KMS-11 (cell line): ENCODE data around the gene WNT7A.

Source experiments
- H2AFZ ChIP-seq: fragments of 200-600 bp; sonication (generic); 2 replicates; pipeline ENCODE4 v1.6.1; 2016; ENCODE audit warnings: antibody characterized with exemption, mixed run types, low read depth
- H3K27ac ChIP-seq: fragments of 200-600 bp; sonication (generic); 2 replicates; pipeline ENCODE4 v1.6.1; 2016; ENCODE audit warnings: mild to moderate bottlenecking, mixed run types
- H3K27me3 ChIP-seq: fragments of 200-600 bp; sonication (generic); 2 replicates; pipeline ENCODE4 v1.6.1; 2017; ENCODE audit warnings: mild to moderate bottlenecking, low read depth, mixed run types, moderate library complexity; ENCODE audit not compliant: insufficient read depth
- H3K36me3 ChIP-seq: fragments of 200-600 bp; sonication (generic); 2 replicates; pipeline ENCODE4 v1.6.1; 2017; ENCODE audit warnings: mild to moderate bottlenecking, mixed run types; ENCODE audit not compliant: insufficient read depth
- H3K4me1 ChIP-seq: fragments of 200-600 bp; sonication (generic); 2 replicates; pipeline ENCODE4 v1.6.1; 2016; ENCODE audit warnings: mild to moderate bottlenecking, low read depth, mixed run types; ENCODE audit not compliant: poor library complexity, severe bottlenecking
- H3K4me2 ChIP-seq: fragments of 200-600 bp; sonication (generic); 2 replicates; pipeline ENCODE4 v1.7.0; 2016; ENCODE audit warnings: mild to moderate bottlenecking, mixed run types
- H3K4me3 ChIP-seq: fragments of 200-600 bp; sonication (generic); IDR thresholded peaks from 2 replicates; pipeline ENCODE4 v1.6.1; 2017; ENCODE audit warnings: low read depth, low read length, mixed read lengths; ENCODE audit not compliant: insufficient read depth
- H3K79me2 ChIP-seq: fragments of 200-600 bp; sonication (generic); 2 replicates; pipeline ENCODE4 v1.6.1; 2016; ENCODE audit warnings: low read depth, mixed run types; ENCODE audit not compliant: insufficient read depth
- H3K9ac ChIP-seq: fragments of 200-600 bp; sonication (generic); 2 replicates; pipeline ENCODE4 v1.6.1; 2016; ENCODE audit warnings: mild to moderate bottlenecking, mixed run types
- H4K20me1 ChIP-seq: fragments of 200-600 bp; sonication (generic); 2 replicates; pipeline ENCODE4 v1.6.1; 2016; ENCODE audit warnings: mild to moderate bottlenecking, mixed run types; ENCODE audit not compliant: insufficient read depth
- TF ChIP-seq, protein P1 (sequence below): fragments of 200-600 bp; sonication (generic); conservative IDR thresholded peaks from 2 replicates; pipeline ENCODE4 v1.6.1; 2017; ENCODE audit warnings: low read depth, mild to moderate bottlenecking, antibody characterized with exemption, low read length, moderate library complexity, mixed read lengths

WNT7A gene

DNA sequence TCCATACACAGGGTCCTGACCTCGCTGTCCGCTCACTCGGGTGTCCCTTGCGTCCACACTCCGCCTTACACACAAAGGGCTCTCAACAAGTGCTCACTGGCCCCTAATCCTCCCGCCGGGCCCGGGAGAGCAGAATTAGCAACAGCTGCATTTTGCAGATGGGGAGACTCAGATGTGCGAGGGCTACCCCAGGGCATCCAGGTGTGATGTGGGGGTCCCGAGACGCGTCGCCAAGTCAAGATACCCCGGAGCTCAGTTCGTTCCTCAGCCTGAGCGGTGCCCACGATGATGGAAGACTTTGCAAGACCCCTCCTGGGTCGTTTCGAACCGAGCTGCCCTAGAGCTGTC, 14.9 kb upstream of the WNT7A start:
- no peak overlapping the region for H3K9ac ChIP-seq
- no peak overlapping the region for H3K27ac ChIP-seq
- no peaks in the 10 kb centered on the region for H3K27me3 ChIP-seq
- TF ChIP-seq, protein P1, sequence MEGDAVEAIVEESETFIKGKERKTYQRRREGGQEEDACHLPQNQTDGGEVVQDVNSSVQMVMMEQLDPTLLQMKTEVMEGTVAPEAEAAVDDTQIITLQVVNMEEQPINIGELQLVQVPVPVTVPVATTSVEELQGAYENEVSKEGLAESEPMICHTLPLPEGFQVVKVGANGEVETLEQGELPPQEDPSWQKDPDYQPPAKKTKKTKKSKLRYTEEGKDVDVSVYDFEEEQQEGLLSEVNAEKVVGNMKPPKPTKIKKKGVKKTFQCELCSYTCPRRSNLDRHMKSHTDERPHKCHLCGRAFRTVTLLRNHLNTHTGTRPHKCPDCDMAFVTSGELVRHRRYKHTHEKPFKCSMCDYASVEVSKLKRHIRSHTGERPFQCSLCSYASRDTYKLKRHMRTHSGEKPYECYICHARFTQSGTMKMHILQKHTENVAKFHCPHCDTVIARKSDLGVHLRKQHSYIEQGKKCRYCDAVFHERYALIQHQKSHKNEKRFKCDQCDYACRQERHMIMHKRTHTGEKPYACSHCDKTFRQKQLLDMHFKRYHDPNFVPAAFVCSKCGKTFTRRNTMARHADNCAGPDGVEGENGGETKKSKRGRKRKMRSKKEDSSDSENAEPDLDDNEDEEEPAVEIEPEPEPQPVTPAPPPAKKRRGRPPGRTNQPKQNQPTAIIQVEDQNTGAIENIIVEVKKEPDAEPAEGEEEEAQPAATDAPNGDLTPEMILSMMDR, result no peak
- no peak overlapping the region for H3K4me3 ChIP-seq
- H2AFZ ChIP-seq, result no peak overlapping the region
- H4K20me1 ChIP-seq, result no peaks in the 10 kb centered on the region
- H3K79me2 ChIP-seq, result no peaks in the 10 kb centered on the region
- H3K36me3 ChIP-seq, result no peaks in the 10 kb centered on the region
- no peak overlapping the region for H3K4me2 ChIP-seq
- H3K4me1 ChIP-seq, result no peaks in the 10 kb centered on the region

DNA sequence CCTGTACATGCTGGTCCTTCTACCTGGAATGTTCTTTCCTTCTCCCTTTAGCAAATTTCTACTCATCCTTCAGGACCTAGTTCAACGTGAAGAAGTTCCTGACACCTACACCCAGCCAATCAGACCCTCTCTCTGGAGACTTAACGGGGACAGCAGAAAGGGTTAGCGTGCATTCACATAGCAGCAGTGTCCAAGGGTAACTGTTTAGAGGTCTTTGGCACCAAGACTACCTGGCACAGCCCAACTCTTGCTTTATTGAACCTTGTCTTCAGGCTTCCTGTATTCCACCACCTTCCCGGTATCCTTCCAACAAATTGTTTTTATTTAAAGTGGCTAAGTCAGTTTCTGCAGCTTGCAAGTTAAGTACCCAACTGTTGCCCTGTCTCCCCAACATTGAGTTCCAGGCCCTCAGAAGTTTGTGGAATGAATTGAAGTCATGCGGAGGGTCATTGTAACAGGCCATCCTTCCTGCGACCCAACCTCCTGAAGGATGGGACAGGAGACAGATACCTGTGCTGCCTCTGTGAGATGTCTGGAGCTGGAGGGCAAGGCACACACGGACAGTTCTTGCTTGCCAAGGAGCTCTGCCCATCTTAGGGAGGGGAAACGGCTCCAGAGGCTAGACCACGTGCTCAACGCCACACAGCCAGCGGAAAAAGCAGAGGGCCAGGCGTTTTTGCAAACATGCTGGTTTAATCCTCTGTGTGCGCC, 14.4 kb upstream of the WNT7A start:
- TF ChIP-seq, protein P1, result no peak
- Histone ChIP-seq H4K20me1 (no peaks in the 10 kb centered on the region), H3K27ac (no peak overlapping the region), H3K4me2 (no peak overlapping the region), H3K27me3 (no peaks in the 10 kb centered on the region), H3K4me3 (no peak overlapping the region), H2AFZ (no peak overlapping the region), H3K9ac (no peak overlapping the region), H3K36me3 (no peaks in the 10 kb centered on the region), H3K79me2 (no peaks in the 10 kb centered on the region), H3K4me1 (no peaks in the 10 kb centered on the region)

DNA sequence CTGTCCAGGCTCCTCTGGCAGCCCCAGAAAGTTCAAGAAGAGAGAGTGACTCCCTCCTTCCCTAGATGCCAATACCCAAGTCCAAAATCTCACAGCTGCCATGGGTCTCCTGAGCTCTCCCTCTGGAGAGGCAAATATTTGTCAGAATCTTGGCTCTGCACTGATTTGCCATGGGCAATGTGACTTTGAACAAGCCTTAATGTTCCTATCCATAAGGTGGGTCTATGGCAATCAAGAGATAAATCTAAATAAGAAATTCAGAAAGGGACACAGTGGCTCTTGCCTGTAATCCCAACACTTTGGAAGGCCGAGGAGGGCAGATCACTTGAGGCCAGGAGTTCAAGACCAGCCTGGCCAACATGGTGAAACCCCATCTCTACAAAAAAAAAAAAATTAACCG, 12.4 kb upstream of the WNT7A start:
- Histone ChIP-seq H3K4me3 (no peak overlapping the region), H3K4me2 (no peak overlapping the region), H3K36me3 (no peaks in the 10 kb centered on the region), H3K27ac (no peak overlapping the region), H4K20me1 (no peaks in the 10 kb centered on the region), H3K4me1 (no peaks in the 10 kb centered on the region), H3K27me3 (no peaks in the 10 kb centered on the region), H3K79me2 (no peaks in the 10 kb centered on the region), H2AFZ (no peak overlapping the region), H3K9ac (no peak overlapping the region)
- TF ChIP-seq, protein P1, result no peak

DNA sequence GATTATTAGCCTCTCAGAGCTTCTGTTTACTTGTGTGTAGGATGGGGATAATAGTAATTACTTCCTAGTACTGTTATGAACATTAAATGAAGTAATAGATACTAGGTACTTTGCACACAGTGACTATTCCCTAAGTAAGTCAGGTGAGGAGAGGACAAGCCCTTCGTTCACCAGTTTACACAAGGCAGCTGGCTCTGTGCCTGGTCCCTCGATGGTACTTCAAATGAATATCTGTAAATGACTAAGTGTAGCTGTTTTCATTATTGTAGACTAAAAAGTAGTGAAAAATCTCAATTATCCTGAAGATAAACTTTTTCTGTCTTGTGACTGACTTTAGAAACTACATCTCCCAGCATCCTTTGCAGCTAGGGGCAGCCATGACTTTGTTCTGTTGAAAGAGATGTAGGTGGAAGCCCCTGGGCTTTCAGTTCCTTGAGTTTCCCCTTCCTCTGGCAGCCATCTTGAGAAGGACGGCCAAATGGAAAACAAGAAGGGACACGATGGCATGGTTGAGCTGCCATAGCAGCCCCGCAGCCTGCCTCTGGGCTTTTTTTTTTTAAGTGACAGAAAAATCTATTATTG, 11.7 kb upstream of the WNT7A start:
- H4K20me1 ChIP-seq, result no peaks in the 10 kb centered on the region
- no peaks in the 10 kb centered on the region for H3K4me1 ChIP-seq
- H3K27ac ChIP-seq, result no peak overlapping the region
- no peak overlapping the region for H3K4me3 ChIP-seq
- no peaks in the 10 kb centered on the region for H3K79me2 ChIP-seq
- no peak overlapping the region for H3K9ac ChIP-seq
- TF ChIP-seq, protein P1, result no peak
- H2AFZ ChIP-seq, result no peak overlapping the region
- H3K36me3 ChIP-seq, result no peaks in the 10 kb centered on the region
- H3K27me3 ChIP-seq, result no peaks in the 10 kb centered on the region
- no peak overlapping the region for H3K4me2 ChIP-seq
